Measurements from ENCODE around the gene CAMK2D.
A peak's percentile ranks its signal among the peaks of the same experiment; 100 is the strongest.

DNA sequence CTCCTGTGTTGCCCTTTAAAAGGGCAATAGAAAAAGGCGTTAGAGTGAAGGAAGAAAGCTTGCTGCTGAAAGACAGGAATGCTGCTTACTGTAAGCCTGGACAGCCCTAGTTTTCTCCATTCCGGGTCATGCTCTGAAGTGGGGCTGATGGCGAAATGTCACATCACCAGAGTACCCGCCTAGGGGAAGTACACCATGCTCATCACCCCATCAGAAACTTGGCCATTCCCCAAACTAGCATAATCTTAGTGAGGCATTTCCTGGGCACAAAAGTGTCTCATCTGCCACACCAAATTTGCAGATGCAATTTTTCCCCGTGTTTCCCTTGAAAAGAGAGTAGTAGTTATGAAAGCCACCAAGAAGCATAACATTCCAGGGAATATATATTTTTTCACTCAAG, 47.8 kb upstream of the CAMK2D start:
- TF ChIP-seq, protein P1, sequence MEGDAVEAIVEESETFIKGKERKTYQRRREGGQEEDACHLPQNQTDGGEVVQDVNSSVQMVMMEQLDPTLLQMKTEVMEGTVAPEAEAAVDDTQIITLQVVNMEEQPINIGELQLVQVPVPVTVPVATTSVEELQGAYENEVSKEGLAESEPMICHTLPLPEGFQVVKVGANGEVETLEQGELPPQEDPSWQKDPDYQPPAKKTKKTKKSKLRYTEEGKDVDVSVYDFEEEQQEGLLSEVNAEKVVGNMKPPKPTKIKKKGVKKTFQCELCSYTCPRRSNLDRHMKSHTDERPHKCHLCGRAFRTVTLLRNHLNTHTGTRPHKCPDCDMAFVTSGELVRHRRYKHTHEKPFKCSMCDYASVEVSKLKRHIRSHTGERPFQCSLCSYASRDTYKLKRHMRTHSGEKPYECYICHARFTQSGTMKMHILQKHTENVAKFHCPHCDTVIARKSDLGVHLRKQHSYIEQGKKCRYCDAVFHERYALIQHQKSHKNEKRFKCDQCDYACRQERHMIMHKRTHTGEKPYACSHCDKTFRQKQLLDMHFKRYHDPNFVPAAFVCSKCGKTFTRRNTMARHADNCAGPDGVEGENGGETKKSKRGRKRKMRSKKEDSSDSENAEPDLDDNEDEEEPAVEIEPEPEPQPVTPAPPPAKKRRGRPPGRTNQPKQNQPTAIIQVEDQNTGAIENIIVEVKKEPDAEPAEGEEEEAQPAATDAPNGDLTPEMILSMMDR (IDR thresholded peaks at IDR 0.05), result no peak
- TF ChIP-seq POLR2AphosphoS5 (IDR thresholded peaks at IDR 0.05), result peak in 1 of 2 donors; percentile 28
